Measurements from ENCODE around the gene RCCD1.

GRCh38 chr15:90946941-90947576, 7.6 kb upstream of the RCCD1 start:
- TF ChIP-seq, protein P1, sequence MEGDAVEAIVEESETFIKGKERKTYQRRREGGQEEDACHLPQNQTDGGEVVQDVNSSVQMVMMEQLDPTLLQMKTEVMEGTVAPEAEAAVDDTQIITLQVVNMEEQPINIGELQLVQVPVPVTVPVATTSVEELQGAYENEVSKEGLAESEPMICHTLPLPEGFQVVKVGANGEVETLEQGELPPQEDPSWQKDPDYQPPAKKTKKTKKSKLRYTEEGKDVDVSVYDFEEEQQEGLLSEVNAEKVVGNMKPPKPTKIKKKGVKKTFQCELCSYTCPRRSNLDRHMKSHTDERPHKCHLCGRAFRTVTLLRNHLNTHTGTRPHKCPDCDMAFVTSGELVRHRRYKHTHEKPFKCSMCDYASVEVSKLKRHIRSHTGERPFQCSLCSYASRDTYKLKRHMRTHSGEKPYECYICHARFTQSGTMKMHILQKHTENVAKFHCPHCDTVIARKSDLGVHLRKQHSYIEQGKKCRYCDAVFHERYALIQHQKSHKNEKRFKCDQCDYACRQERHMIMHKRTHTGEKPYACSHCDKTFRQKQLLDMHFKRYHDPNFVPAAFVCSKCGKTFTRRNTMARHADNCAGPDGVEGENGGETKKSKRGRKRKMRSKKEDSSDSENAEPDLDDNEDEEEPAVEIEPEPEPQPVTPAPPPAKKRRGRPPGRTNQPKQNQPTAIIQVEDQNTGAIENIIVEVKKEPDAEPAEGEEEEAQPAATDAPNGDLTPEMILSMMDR (IDR thresholded peaks at IDR 0.05): no peak
- TF ChIP-seq POLR2A (IDR thresholded peaks at IDR 0.05): no peak
